COLO668 (cell line): ENCODE results near the gene RER1.

Source experiments
- DNase-seq: peaks from one replicate; lab custom pipeline; 2025; ENCODE audit not compliant: unreplicated experiment; lab: John Stamatoyannopoulos, UW

RER1 gene

DNA sequence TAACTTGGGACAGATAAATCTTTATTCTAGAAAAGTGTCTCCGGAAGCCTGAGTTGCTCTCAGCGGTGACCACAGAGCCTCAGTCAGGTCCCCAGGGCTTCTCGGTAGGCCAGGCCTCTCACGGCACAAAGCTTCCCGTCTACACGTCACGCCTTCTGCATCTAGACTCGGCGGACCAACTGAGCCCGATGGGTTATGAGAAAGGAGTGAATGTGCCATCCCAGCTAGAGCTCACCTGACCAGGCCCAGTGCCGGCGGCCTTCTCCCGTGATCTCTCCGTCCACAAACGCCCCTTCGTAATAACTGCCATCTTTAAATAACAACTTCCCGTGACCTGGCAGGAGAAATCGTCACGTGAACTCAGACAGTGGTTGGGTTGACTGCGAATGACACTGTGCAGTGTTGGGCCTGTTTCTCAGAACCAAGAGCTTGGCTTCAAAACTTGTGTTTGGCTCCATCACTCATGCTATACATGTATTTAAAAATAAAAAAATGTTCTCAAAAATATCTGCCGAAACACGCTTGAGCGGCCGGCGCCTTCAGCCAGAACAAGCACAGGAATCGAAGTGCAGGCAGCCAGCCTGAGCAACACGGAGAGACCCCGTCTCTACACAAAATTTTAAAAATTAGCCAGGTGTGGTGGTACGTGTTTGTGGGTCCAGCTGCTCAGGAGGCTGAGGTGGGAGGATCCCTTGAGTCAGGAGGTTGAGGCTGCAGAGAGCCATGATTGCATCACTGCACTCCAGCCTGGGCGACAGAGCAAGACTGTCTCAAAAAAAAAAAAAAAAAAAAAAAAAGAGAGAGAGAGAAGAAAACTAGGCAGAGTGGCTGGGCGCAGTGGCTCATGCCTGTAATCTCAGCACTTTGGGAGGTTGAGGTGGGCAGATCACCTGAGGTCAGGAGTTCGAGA lies 3.4 kb upstream of the RER1 start:
- no peak for DNase-seq

DNA sequence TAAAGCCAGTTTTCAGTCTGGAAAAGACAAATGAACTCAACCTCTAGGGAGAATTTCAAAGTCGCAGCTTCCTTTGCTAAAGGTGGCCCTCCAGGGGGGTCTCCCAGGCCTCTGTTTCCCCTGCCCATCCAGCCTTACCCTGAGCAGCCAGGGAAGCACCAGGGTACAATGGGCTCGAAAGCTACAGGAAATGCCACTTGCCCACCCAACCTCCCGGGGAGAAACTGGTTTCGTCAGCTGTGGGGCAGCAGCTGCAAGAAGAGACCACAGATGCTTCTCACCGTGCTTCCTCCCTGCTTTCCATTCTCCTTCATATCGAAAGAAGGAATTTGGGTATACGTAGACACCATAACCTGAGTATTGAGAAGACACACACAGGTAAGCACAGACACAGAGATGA lies 2.0 kb upstream of the RER1 start:
- DNase-seq: no peak

DNA sequence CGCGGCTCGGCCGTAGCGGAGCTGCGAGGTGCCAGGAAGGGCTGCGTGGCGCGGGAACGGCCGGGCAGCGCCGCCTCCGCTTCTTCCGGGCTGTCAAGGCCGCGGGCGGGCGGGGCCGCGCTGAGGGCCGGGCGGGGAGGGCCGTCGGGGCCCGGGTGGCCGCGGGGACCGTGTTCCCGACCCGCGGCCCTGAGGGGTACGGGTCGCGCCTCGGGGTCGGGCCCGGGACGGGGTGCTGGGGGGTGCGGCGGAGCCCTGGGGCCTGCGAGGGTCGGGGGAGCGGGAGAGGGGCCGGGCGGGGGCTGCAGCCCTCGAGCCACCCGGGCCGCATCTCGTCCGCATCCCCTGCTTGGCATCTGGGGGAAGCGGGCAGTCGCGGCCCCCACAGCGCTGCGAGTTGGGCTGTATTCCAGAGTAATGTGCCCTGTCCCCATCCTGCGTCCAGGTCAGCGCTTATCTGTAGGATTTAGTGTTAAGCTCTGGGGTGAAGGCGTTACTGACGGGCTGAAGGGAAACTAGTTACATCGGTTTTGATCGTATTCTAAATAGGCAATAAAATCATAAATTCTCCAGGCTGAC lies 379 bp downstream of the RER1 start:
- peak; percentile 50 for DNase-seq

DNA sequence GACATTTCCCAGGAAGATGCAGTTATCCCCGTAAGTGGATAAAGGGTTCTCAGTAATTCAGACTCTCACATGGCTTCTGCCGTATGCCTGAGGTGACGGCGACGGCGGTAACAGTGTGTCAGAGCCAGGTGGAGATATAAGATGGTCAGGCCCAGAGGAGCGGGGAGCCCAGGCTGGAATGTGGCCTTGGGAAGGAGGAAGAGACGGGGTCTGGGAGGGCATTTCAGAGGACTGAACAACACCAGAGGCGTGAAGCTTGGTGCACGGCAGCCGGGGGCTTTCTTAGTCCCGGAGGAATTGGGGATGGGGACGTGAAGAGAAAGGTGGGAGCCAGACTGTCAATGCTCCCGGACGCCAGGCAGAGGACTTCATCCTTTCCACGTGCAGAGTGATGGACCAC lies 1.0 kb downstream of the RER1 start:
- DNase-seq: peak; percentile 37

DNA sequence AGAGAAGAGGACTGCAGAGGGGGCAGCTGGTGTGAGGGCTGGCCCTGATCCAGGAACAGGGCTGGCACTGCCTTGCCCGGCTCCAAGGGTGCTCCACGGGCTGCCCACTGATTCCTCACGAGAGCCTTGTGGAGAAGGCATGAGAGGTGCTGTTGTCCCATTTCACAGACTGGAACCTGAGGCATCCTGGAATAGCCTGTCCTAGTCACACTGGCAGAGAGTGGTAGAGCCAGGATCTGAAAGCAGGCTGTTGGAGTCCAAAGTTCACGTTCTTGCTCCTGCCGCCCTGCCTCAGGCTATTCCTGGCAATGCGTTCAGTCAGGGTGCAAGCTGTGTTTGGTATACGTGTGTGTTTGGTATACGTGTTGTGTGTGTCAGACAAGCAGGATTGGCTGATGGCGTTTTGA lies 1.8 kb downstream of the RER1 start:
- DNase-seq: peak; percentile 73

DNA sequence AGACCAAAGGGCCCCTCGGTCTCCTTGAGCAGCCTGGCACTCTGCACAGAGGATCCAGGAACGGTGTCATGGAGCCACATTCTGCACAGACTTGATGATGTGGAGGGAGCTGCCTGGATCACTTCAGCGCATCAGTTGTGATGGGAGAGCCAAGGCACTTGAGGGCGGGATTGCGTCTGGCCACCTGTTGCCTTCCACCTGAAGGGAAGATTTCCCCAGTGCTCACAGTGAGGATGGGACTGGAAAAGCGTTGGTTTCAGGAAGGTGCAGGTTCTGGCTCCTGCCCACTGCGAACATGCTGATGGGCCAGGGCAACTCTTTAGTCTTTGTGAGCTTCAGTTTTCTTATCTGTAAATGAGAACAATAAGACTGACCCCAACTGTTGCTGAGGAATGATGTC lies 2.6 kb downstream of the RER1 start:
- no peak for DNase-seq

DNA sequence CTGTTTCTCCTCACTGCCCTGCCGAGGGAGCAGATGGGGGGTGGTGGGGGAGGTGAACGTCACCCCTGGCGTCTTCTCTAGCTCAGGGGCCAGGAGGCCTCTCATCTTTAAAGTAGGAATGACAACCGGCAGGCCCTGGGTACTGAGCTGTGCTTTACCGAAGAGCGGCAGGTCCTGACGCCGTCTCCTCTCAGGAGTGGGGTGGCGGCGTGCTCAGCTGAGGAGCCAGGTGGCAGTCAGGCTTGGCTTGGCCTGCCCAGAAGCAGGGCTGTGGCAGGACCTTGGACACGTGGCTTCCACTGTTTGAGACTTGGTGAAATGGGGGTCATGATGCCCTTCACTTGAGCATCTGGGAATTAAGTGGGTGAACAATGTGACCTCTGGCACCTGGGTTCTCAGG lies 3.1 kb downstream of the RER1 start:
- DNase-seq: no peak

DNA sequence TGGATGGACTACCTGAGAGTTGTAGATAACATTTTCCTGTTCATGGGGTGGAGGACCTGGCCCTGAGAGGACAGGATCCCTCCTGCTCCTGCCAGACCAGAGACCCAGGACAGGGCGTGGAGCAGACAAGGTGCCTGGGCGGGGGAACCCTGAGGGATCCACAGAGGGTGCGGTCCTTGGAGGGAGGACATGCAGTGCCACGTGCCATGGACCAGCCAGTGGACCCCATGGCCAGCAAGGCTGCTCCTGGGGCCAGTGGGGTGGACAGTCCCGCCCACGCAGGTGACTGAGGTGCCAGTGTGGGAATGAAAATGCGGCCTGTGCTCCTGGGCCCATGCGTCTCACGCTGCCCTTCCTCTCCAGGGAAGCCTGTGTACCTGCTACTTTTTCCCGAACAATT lies 3.6 kb downstream of the RER1 start:
- DNase-seq: no peak

DNA sequence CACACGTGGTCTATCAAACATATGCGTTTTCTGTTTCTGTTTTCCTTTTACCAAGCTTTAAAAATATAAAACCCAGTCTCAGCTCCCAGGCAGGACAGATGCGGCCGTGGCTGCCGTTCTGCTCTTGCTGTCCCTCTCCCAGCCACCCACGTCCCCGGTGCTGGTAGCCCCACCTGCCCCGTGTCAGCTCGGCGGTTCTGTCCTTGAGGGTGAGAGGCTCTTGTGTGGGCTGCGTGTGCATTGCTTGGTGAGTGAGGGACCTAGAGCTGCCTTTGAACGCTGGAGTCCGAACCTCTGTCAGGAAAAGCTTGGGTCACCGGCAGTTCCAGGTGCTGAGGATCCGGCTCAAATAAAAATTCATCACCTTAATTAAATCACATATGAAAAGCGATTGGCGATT lies 4.4 kb downstream of the RER1 start:
- no peak for DNase-seq

DNA sequence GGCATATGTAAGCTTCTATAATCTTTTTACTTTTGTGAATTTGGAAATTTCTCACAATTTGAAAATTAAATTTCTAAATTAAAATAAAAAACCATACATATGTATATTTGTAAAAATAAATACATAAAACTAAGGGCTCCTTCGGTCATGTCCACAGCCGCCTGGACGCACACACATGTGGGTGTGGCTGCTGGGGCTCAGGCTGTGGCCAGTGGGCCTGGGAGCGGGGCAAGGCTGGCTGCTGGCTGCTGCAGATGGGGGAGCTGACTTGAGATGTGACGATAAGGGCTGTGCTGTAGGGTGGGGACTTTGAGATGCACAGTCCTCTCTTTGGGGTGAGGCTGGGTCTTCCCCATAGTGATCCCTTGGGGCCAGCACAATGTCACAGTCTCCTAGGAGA lies 4.8 kb downstream of the RER1 start:
- DNase-seq: no peak

DNA sequence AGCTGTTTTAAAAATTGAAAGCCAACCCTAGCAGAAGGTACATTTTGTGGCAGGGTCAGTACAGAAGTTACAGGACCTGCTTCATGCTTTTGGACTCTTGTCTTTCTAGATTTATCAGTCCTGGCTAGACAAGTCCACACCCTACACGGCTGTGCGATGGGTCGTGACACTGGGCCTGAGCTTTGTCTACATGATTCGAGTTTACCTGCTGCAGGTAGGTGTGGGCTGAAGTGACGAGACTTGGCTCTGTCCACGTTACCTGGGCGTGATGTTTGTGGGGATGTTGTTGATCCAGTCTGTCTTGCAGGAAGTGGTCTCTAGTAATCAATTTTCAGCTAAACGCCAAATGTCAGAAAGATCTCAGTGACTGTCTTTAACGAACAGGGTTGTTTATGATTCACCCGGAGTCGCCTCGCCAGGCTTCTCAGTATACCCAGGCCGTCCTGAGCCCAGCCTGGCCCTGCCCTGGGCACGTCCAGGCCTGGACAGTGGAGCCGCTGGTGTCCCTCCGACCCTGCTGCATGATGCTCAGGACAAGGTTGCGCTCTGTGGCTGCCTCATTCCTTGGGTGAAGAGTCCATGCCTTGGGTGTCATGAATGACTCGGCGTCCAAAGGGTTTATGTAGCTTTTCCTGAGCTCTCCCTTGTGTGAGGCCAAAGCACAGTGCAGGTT lies 5.5 kb downstream of the RER1 start:
- DNase-seq: no peak

DNA sequence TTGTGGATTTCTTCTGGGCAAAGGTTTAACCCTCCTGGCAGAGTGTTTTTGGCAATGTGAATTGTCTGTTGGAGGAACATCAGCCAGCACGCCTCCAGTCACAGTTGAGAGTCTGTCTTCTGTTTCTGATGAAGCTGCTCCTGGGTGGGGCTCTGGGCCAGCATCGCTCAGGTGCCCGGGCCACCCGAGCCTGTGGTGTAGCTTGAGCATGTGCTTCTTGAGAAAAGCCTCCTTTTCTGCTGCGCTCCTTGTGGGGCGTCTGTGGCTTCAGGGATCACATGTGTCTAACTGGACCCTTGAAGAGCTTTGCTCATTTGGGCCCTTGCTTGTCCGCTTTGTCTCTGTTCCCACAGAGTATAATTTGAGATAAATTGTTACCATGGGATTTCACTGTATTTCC lies 7.2 kb downstream of the RER1 start:
- no peak for DNase-seq

DNA sequence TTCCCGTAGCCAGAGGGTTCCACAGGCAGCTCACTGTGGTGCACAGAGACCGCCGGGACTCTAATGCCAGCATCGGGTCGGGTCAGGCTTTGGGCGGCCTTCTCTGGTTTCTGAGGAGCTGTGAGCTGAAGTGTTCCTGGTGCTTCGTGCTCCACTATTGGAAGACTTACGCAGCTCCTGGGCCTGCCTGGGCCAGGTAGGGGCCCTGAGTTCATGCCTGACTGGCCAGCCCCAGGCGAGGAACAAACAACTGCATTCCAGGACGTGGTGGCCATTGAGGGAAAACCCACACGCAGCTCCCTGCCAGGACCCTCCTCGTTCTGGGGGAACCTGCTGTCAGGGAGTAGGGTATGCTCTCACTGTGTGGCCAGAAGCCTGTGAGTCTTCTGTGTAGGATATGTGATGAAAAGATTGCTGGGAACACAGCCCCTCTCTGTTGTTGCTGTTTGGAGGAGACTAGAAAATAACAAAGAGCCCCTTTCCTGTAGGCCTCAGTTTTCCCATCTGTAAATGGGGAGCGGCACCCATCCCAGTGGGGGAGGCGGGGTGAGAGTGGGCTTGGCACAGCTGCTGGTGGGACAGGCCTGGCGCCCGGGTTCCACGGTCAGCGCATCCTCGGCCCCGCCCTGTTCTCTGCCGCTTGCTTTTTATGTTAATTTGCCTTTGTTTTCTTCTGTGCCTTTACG lies 8.4 kb downstream of the RER1 start:
- no peak for DNase-seq

DNA sequence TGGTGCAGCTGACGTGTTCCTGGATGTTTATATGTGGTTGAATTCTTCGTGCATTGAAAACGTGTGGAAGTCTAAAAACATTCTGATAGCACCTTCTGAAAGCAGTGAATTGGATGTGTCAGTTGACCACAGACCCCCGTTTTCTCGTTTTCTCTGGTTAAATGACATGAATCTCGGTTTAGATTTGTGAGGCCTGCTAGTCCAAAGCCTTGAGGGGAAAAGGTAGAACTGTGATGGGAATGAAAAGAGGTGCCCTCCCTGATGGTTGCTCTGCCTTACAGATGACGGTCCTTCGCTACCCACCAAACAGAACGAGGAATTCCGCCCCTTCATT lies 8.9 kb downstream of the RER1 start:
- DNase-seq: no peak

DNA sequence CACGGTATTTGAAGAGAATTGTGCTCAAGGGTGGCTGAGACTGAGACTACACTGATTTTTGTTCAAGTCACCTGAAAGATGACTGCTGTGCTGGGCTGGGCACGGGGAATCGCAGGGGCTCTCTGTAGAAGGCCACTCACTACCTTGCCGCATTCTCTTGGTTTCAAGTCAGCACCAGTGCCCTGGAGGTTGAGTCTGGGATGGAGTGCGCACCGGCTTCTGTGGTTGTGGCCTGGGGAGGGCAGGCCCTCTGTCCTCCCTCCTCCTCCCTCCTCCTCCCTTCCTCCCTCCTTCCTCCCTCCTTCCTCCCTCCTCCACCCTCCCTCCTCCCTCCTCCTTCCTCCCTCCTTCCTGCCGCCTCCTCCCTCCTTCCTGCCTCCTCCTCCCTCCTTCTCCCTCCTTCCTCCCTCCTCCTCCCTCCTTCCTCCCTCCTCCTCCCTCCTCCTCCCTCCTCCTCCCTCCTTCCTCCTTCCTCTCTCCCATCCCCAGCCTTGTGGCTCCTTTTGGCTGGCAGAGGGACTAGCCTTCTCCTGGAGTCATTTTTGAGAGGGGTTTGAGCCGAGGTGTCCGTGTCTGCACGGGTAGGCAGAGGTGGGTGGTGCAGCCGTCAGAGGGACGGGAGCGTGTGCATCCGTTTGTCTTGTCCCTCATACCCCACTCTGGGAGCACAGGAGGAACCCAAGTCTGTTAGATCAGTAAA lies 9.5 kb downstream of the RER1 start:
- no peak for DNase-seq

DNA sequence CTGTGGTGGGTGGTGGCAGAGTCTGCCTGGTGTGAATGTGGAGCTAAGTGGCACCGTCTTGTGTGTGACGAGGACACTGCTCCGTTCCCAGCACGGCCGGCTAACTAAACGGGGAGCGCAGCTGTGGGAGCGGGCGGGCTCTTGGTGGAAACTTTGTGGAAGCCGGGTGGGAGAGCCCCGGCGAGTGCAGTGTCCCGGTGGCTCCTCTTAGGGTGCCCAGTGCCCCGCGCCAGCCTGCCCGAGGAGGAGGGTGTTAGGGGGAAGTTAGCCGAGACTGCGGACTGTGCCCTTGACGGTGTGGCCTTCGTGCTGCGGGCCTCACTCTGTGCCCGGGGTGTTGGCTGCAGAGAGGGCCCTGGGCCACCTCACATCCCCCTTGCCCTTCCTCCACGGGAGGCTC lies 10.8 kb downstream of the RER1 start:
- DNase-seq: no peak

DNA sequence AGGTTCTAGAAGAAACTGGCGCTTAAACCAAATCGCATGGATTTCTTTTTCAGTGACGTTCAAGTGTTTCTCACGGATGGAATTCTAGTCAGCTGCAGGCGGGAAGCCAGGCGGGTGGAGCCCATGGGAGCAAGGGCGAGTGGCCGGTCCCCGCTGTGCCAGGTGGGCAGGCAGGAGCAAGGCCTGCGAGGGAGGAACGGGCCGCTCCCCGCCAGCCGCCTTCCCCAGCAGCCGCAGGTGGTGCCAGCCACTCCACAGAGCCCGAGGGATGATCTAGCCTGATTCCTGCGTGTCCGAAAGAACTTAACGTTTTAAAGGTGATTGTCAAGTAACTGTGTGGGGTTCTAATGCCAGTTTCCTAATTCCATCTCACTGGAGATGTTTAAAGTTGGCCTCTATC lies 11.6 kb downstream of the RER1 start:
- DNase-seq: no peak

DNA sequence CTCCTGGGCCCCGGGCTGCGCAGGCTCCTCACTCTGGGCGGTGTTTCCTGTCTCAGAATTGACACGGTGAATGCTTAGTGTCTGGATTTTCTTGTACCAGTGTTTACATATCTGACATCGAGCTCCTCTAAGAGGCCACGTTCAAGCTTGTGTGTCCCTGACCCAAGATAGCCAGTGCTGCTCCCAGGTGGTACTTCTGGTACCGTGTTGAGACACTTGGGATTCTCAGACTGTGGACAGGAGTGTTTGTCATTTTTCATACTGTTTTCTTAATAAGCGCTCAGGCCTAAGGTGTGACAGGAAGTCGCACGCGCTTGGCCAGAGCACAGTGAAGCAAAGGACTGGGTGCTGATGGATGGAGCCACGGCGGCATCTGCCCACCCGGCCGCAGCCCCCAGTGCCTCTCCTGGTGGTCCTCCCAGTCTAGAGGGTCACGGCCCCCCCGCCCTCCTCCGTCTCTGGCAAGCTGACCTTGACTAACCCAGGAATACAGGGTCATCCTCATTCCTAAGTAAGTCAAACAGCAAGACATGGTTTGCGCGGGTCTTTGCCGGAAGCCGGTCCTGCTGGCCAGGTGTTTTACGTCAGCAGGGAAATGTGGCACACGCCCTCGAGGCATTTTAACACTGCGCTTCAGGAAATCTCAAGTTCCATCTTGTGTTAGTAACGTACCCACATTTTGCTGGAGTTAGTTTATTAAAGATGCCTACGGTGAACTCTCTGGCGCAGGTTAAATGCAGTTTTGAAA lies 12.7 kb downstream of the RER1 start:
- no peak for DNase-seq

DNA sequence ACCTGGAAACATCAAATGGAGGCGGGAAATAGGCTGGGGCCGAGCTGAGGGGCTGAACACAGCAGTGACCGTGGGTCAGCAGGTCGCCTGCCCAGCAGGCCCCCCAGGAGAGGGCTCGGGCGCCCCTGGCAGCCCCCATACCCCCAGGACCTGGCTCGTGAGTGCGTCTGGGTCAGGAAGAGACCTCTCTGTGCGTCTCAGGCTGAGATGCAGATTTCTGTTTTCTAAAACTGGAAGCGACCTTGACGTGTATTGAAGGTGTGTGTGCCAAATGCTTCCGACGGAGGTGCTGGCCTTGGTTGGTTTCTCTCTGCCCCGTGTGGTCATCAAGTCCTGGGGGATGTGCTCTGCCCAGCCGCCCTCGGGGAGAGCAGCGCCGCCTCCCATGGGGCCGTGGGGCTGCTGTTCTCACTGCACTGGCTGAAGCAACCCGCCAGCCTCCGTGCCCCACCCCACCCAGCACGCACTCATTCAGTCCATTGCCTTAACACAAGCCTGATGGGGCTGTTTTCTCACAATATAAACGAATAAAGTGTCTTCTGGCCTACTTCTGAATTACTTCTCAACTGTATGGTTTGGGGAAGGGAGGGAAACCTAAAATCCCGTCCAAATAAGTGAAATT lies 13.4 kb downstream of the RER1 start:
- no peak for DNase-seq
